ACC112 (cell line): ENCODE results near the gene THOC7.

Experiments
- H2AFZ ChIP-seq: fragments of 200-600 bp; sonication (generic); one replicate; pipeline ENCODE4 v1.6.0; 2017; ENCODE audit warnings: antibody characterized with exemption, low read length; ENCODE audit not compliant: unreplicated experiment
- H3K27ac ChIP-seq: fragments of 200-600 bp; sonication (generic); 2 replicates; pipeline ENCODE4 v1.5.1; 2014; ENCODE audit warnings: low read depth, mild to moderate bottlenecking, antibody characterized with exemption, low read length, moderate library complexity
- H3K27me3 ChIP-seq: fragments of 200-600 bp; sonication (generic); 2 replicates; pipeline ENCODE4 v1.6.1; 2014; ENCODE audit warnings: mild to moderate bottlenecking, antibody characterized with exemption, low read length, moderate library complexity, mixed read lengths; ENCODE audit not compliant: insufficient read depth
- H3K36me3 ChIP-seq: fragments of 200-600 bp; sonication (generic); 2 replicates; pipeline ENCODE4 v1.6.1; 2016; ENCODE audit warnings: mild to moderate bottlenecking, antibody characterized with exemption, low read length, moderate library complexity, mixed read lengths; ENCODE audit not compliant: insufficient read depth
- H3K4me1 ChIP-seq: fragments of 200-600 bp; sonication (generic); one replicate; pipeline ENCODE4 v1.6.1; 2016; ENCODE audit warnings: low read length, mixed read lengths; ENCODE audit not compliant: insufficient read depth, unreplicated experiment, control insufficient read depth
- H3K4me3 ChIP-seq: fragments of 200-600 bp; sonication (generic); 2 replicates; pipeline ENCODE4 v1.5.1; 2014; ENCODE audit warnings: mild to moderate bottlenecking, low read depth, low read length
- H3K79me2 ChIP-seq: fragments of 200-600 bp; sonication (generic); one replicate; pipeline ENCODE4 v1.6.0; 2016; ENCODE audit warnings: low read length; ENCODE audit not compliant: control insufficient read depth, unreplicated experiment, insufficient read depth

The THOC7 gene

DNA sequence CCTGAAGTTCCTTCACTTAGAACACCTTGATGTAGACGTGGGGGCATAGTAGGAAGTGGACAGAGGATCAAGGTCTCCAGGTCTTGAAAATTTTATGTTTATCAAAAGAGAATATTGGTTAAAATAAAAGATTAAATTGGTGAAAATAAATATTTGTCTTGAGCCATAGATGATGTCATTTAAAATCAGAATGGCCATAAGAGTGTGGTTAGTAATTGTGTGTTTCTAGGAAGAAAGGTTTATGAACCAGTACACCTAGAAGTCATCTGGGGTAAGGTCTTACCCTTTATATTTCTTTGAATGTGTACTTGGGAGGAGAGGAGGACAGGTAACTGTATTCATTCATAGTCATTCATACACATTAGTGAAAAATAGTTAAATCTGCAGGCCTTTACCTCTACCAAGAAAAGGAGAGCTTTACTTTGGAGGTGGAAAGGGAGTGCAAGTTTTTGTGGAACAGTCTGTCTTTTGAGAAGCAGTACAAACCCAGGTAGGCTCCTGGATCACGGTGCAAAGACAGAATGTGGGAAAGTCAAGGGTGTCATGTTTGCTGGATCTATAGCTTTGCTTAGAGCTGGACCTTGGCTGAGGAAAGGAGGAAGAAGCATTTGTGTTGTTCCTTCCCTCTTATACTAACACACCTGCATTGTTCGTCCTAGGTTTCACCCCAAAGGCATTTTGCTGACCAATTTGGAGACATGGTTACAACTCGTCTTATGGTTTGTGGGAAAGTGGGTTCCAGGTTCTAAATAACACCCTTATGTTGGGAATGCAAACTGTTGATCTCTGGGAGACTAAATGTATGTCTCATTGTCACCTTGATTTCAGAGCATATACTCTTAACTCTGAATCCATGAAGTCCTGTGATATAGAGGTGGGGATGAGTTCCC is 42.4 kb upstream of the THOC7 start:
- H3K27me3 ChIP-seq = no peaks in the 10 kb centered on the region
- H3K79me2 ChIP-seq = peaks cover 17% of the 10 kb centered on the region
- H3K4me3 ChIP-seq = no peak overlapping the region
- H3K4me1 ChIP-seq = peaks cover 35% of the 10 kb centered on the region
- H3K36me3 ChIP-seq = peaks cover 5% of the 10 kb centered on the region; the same call in 1 of the 2 replicates
- no peak overlapping the region for H3K27ac ChIP-seq
- H2AFZ ChIP-seq = no peak overlapping the region

DNA sequence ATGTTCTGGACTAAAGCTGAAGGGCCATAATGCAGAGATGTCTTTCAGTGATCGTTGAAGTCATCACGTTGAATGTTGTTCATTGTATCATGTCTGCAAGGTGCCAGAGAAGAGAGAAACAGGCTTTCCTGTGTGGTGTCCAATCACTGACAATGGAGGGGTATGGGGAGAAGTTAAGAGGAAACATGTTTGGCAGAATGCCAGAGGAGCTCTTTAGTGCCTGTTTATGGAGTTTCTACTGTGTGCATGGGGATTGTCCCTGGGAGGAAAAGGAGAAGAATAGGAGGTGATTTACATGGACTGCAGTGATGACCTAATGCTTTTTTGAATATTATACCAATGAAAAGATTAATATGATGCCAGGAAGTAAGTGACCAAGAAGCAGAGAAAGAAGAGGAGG is 36.9 kb upstream of the THOC7 start:
- no peaks in the 10 kb centered on the region for H3K27me3 ChIP-seq
- no peak overlapping the region for H2AFZ ChIP-seq
- no peak overlapping the region for H3K27ac ChIP-seq
- H3K79me2 ChIP-seq = peaks cover 14% of the 10 kb centered on the region
- H3K36me3 ChIP-seq = peaks cover 14% of the 10 kb centered on the region; the same call in 1 of the 2 replicates
- H3K4me1 ChIP-seq = peaks cover 15% of the 10 kb centered on the region
- H3K4me3 ChIP-seq = no peak overlapping the region

DNA sequence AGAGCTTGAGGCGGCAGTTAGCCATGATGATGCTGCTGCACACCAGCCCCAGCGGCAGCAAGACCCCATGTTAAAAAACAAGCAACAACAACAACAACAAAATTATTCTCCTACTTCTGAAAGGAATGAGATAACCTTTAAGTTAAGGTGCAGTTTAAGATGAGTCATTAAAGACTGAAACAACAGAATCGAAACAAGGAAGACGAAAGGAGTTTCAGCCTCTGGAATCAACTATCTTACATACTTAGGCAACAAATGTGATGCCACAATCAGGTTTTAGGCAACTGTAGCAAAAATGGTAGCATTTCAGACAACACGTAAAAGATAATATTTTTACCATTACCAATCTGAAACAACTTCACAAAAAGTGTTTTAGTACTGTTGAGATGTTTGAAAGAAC is 36.4 kb upstream of the THOC7 start:
- Histone ChIP-seq H3K36me3 (peaks cover 14% of the 10 kb centered on the region; the same call in 1 of the 2 replicates), H3K79me2 (peaks cover 17% of the 10 kb centered on the region), H3K4me1 (peaks cover 19% of the 10 kb centered on the region), H3K27me3 (no peaks in the 10 kb centered on the region), H3K4me3 (no peak overlapping the region), H3K27ac (no peak overlapping the region), H2AFZ (no peak overlapping the region)

DNA sequence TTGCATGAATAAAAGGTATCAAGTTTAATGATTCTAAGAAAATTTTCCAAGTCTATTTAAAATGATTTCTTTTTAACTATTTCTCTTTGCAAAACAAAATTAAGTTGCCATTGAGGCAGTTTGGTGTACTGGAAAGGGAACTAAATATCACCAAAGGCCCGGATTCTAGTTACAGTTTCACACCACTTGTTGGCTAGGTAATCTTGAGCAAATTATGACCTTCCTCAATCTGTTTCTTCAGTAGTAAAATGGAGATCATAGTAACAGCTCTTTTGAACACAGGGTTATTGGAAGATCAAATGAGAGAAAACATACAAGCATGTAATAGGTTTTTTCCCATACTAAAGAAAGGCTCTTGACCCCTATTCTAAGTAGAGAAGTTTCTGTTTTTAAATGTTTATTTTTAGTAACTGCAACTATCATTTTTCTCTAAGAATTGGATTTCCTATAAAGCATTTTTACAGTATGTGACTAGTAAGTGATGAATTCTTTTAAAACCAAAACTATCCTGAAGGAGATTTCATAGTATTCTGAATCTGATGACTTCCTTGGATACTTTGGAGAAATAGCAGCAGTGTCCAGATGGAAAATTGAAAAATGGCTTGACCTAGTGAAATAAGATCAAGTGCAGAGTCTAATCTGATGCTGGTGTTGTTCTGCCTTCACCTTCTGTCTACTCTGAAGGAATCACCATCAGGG is 32.9 kb upstream of the THOC7 start:
- Histone ChIP-seq H3K27ac (no peak overlapping the region), H3K4me3 (no peak overlapping the region), H2AFZ (no peak overlapping the region), H3K27me3 (no peaks in the 10 kb centered on the region), H3K79me2 (peaks cover 38% of the 10 kb centered on the region), H3K36me3 (peaks cover 11% of the 10 kb centered on the region; the same call in 1 of the 2 replicates), H3K4me1 (peaks cover 14% of the 10 kb centered on the region)

DNA sequence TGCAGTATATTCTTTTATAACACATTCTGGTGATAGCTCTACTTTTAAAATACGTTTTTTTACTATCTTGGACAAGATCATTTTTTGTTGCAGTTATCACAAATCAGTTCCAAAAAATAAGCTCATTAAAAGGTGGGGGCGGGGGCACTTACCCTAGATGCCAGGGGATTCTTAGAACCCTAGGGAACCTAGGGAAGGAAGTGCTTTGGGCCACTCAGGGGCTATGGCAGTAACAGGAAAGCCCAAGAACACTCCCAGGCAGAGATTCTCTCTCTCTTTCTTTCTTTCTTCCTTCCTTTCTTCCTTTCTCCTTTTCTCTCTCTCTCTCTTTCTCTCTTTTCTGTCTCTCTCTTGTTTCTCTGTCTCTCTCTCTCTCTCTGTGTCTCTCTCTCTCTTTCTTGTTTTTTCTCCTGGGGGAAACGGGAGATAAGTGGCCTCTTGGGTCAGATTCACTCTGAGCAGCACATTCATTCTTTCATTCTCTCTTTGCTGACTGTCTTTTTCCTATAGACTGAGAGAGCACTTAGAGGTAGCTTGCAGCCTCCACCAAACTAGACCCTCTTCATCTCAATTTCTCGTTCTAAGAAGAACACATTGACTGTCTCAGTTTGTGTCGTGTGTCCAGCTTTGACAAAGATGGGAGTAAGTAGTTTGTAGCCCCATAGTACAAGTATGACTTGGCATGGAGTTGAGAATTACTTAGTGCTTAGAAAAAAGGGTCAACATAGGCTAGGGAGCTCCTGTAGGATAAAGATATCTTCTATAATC is 32.0 kb upstream of the THOC7 start:
- Histone ChIP-seq H3K27ac (no peak overlapping the region), H2AFZ (no peak overlapping the region), H3K4me3 (no peak overlapping the region), H3K36me3 (peaks cover 6% of the 10 kb centered on the region; the same call in 1 of the 2 replicates), H3K4me1 (peaks cover 14% of the 10 kb centered on the region), H3K27me3 (no peaks in the 10 kb centered on the region), H3K79me2 (peaks cover 35% of the 10 kb centered on the region)

DNA sequence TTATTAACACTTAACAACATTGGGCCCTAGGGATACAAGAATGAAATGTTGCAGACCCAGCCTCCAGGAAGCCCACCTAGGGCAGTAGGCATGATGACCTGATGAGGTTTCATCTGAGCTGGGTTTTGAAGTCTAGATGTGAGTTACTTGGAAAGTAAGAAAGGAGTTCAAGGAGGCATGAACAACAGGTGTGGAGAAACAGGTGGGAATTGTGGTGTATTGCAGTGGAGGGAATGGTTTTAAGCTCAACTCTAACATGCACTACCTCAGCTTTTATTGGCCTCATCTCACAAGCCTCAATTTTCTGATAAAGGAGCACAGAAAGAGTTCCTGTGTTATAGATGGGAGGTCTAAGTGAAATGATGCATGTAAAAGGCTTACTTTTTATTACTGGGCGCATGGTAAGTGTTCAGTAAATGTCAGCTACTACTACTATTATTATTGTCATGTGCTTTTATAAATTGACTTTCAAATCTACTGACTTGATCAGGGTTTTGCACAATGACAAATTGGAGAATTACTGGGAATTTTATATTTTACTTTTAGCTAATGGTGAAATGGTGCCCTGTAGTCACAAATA is 29.3 kb upstream of the THOC7 start:
- no peak overlapping the region for H3K27ac ChIP-seq
- H3K4me1 ChIP-seq = peaks cover 14% of the 10 kb centered on the region
- peaks cover 51% of the 10 kb centered on the region for H3K79me2 ChIP-seq
- H3K27me3 ChIP-seq = no peaks in the 10 kb centered on the region
- H3K4me3 ChIP-seq = no peak overlapping the region
- H3K36me3 ChIP-seq = no peaks in the 10 kb centered on the region; the same call in 1 of the 2 replicates
- H2AFZ ChIP-seq = no peak overlapping the region

DNA sequence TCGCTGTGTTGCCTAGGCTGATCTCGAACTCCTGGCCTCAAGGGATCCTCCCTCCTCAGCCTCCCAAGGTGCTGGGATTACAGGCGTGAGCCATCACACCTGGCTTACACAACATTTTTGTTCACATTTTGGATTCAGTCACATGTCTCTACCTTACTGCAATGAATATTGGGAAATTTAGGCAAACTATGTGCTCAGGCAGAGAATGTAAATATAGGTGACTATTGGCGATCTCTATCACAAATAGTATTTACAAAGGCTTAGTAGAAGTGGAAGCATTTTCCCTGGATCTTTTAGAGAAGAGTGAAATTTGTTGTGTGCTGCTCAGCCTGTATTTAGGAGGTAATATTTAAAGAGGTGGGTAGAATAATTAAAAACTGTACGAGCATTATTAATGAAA is 27.9 kb upstream of the THOC7 start:
- H3K36me3 ChIP-seq = no peaks in the 10 kb centered on the region; the same call in 1 of the 2 replicates
- H3K4me1 ChIP-seq = peaks cover 14% of the 10 kb centered on the region
- no peak overlapping the region for H3K27ac ChIP-seq
- H3K79me2 ChIP-seq = peaks cover 53% of the 10 kb centered on the region
- H3K4me3 ChIP-seq = no peak overlapping the region
- no peaks in the 10 kb centered on the region for H3K27me3 ChIP-seq
- no peak overlapping the region for H2AFZ ChIP-seq

DNA sequence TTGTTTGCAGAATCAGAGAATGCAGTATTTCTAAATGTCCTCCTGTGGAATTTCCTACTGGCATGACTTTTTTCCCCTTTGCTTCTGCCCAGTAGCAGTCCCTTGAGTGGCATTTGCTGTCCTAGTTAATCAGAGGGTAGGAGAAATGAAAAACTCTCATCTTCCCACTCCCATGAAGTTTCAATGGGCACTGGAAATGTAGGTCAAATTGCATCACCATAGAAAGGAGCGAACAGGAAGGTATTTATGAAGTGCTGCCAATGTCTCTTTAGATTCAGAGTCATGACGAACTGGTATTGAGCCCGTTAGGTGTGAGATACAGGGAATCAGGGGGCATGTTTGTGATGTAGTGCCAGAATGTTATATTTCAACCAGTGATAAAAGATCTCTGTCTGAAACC is 23.3 kb upstream of the THOC7 start:
- H3K27me3 ChIP-seq = no peaks in the 10 kb centered on the region
- no peak overlapping the region for H3K4me3 ChIP-seq
- peaks cover 66% of the 10 kb centered on the region for H3K79me2 ChIP-seq
- H3K4me1 ChIP-seq = no peaks in the 10 kb centered on the region
- peaks cover 6% of the 10 kb centered on the region; the same call in 1 of the 2 replicates for H3K36me3 ChIP-seq
- H3K27ac ChIP-seq = no peak overlapping the region
- no peak overlapping the region for H2AFZ ChIP-seq

DNA sequence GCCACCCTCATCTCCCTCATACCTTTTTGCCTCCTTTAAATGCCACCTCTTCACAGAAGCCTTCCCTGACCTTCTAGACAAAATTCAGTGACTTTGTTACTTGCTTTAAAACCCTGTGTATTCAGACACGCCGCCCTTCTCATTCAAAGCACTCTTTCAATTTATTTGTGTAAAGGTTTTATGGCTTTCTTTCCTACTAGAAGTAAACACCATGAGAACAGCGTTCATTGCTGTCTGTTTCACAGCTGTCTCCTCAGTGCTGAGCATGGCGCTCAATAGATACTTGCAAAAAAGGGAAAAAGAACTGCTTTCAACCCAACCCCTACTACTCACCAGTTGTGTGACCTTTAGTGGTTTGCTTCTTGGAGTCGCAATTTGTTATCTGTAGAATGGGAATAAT is 17.0 kb upstream of the THOC7 start:
- Histone ChIP-seq H2AFZ (no peak overlapping the region), H3K27ac (no peak overlapping the region), H3K4me3 (no peak overlapping the region), H3K27me3 (no peaks in the 10 kb centered on the region), H3K79me2 (peaks cover 84% of the 10 kb centered on the region), H3K4me1 (peaks cover 16% of the 10 kb centered on the region), H3K36me3 (0 out of 2 replicates have a peak, but pooled peaks cover 6% of the 10 kb centered on the region)

DNA sequence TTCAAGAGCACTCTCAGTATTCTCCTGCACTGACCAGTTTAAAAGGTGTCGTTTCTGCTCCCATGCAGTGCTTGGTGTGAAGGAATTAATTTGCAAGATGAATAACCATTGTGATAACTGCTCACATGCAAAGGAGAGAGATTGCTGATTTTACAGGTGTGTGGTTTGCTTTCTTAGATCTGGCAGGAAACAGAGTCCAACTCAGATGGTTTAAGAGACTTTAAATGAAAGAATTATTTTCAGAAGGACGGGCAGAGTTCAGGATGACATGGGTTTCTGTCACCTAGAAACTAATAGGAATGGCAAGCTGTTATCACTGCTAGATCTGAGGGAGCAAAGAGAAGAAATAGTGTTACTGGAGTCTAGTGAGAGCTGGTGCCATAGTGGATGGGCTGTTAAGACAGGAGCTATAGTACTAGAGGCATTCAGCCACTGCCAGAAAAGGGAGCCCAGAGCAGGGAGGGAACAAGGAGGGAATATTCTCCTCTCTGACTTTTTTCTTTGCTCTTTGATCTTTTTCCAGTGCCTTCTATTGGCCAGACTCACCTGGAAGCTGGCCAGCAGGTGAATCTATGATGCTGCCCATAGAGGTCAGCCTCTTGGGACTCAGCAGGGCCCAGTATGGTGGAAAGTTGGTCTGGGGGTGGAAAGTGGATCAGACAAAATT is 14.9 kb upstream of the THOC7 start:
- Histone ChIP-seq H3K27me3 (no peaks in the 10 kb centered on the region), H3K4me3 (no peak overlapping the region), H3K27ac (no peak overlapping the region), H3K4me1 (peaks cover 16% of the 10 kb centered on the region), H3K36me3 (no peaks in the 10 kb centered on the region), H2AFZ (no peak overlapping the region), H3K79me2 (peaks cover 90% of the 10 kb centered on the region)
